PC-9 (cell line): ENCODE results near the gene REG4.

Source experiments
- EZH2 ChIP-seq: fragments of 200-600 bp; sonication (generic); IDR thresholded peaks from 2 replicates; pipeline ENCODE4 v1.8.0; 2017; ENCODE audit warnings: antibody characterized with exemption, low read depth
- TF ChIP-seq, protein P1 (sequence below): fragments of 200-600 bp; sonication (generic); conservative IDR thresholded peaks from 2 replicates; pipeline ENCODE4 v1.6.1; 2017; ENCODE audit warnings: mixed run types, antibody characterized with exemption, mild to moderate bottlenecking, moderate library complexity

DNA sequence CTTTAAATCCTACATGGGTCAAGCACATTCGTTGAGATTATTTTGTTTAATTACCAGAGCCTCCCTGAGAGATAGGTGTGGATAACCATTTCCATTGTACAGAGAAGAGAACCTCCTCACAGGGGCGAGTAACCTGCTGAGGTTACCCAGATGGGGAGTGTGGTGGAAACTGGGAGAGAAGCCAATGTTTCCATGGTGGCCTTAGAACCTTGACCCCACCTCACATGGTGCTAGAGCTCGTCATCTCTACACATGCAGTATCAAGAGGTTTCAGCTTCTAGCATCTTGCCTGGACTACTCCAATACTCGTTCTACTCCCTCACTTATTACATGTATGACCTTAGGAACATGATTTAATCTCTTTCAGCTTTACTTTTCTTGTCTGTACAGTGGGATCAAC is 4.8 kb downstream of the REG4 start:
- no peak for TF ChIP-seq EZH2
- TF ChIP-seq, protein P1, sequence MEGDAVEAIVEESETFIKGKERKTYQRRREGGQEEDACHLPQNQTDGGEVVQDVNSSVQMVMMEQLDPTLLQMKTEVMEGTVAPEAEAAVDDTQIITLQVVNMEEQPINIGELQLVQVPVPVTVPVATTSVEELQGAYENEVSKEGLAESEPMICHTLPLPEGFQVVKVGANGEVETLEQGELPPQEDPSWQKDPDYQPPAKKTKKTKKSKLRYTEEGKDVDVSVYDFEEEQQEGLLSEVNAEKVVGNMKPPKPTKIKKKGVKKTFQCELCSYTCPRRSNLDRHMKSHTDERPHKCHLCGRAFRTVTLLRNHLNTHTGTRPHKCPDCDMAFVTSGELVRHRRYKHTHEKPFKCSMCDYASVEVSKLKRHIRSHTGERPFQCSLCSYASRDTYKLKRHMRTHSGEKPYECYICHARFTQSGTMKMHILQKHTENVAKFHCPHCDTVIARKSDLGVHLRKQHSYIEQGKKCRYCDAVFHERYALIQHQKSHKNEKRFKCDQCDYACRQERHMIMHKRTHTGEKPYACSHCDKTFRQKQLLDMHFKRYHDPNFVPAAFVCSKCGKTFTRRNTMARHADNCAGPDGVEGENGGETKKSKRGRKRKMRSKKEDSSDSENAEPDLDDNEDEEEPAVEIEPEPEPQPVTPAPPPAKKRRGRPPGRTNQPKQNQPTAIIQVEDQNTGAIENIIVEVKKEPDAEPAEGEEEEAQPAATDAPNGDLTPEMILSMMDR, result no peak
